Breast epithelium (tissue), 3 donors: ENCODE results near the gene CDHR3.

Source experiments
- POLR2A ChIP-seq: fragments of 450-650 bp; IDR thresholded peaks from one replicate; pipeline ENCODE4 v1.6.1; 2016; ENCODE audit warnings: antibody characterized with exemption, mild to moderate bottlenecking, moderate library complexity
- POLR2AphosphoS5 ChIP-seq, 3 donors: sonication (generic); formaldehyde crosslinking; IDR thresholded peaks; one replicate each; pipeline ENCODE4 v1.6.1; 2017; ENCODE audit warnings: antibody characterized with exemption in 3 of 3
- TF ChIP-seq, protein P1 (sequence below), 3 donors: fragments of 450-650 bp; IDR thresholded peaks; one replicate each; pipeline ENCODE4 v1.5.1; 2016 to 2017; ENCODE audit warnings: antibody characterized with exemption in 3 of 3, mild to moderate bottlenecking in 3 of 3, moderate library complexity in 3 of 3

DNA sequence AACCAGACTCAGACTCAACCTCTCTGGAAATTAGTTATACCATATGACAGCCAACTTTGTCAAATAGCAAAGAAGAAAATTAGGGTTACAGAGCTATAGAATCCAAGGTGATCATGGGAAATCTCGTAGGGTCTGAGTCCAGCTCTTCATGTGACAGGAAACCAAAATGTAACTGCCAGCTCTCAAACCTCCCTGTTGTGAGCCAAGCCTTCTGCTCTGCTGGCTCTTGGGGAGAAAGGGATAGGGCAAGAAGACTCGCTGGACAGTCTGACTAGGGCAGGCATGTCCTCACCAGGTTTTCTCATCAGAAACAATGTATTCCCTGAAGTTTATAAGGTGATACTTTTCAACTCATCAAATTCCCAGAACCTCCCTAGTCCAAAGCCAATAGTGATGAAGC lies 63.0 kb downstream of the CDHR3 start:
- TF ChIP-seq, protein P1, sequence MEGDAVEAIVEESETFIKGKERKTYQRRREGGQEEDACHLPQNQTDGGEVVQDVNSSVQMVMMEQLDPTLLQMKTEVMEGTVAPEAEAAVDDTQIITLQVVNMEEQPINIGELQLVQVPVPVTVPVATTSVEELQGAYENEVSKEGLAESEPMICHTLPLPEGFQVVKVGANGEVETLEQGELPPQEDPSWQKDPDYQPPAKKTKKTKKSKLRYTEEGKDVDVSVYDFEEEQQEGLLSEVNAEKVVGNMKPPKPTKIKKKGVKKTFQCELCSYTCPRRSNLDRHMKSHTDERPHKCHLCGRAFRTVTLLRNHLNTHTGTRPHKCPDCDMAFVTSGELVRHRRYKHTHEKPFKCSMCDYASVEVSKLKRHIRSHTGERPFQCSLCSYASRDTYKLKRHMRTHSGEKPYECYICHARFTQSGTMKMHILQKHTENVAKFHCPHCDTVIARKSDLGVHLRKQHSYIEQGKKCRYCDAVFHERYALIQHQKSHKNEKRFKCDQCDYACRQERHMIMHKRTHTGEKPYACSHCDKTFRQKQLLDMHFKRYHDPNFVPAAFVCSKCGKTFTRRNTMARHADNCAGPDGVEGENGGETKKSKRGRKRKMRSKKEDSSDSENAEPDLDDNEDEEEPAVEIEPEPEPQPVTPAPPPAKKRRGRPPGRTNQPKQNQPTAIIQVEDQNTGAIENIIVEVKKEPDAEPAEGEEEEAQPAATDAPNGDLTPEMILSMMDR (IDR thresholded peaks at IDR 0.05): no peak
- no peak for TF ChIP-seq POLR2A
- no peak for TF ChIP-seq POLR2AphosphoS5 (IDR thresholded peaks at IDR 0.05)
